ENCODE data around the gene AGAP1.

- TF ChIP-seq, protein P1, sequence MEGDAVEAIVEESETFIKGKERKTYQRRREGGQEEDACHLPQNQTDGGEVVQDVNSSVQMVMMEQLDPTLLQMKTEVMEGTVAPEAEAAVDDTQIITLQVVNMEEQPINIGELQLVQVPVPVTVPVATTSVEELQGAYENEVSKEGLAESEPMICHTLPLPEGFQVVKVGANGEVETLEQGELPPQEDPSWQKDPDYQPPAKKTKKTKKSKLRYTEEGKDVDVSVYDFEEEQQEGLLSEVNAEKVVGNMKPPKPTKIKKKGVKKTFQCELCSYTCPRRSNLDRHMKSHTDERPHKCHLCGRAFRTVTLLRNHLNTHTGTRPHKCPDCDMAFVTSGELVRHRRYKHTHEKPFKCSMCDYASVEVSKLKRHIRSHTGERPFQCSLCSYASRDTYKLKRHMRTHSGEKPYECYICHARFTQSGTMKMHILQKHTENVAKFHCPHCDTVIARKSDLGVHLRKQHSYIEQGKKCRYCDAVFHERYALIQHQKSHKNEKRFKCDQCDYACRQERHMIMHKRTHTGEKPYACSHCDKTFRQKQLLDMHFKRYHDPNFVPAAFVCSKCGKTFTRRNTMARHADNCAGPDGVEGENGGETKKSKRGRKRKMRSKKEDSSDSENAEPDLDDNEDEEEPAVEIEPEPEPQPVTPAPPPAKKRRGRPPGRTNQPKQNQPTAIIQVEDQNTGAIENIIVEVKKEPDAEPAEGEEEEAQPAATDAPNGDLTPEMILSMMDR (IDR thresholded peaks at IDR 0.05) = no peak
- no peak for TF ChIP-seq POLR2A (IDR thresholded peaks at IDR 0.05)
These were observed 102.4 kb downstream of the AGAP1 start for GRCh38 chr2:235596272-235596671.
